Measurements from ENCODE around the gene CLEC1B. TPM values are rescaled to one million over a fixed set of nuclear protein-coding genes. Genes with fewer than 3 reads are reported as not detected.
"Not testable (repeated sequence)": the region's sequence is repeated elsewhere in the genome, so short reads cannot be mapped to it uniquely, and the experiment has no call there.

Gene CLEC1B
- total RNA-seq, 6 experiments from 2014 or later, result not detected

- no peaks in the 10 kb centered on the region for H3K9me3 Mint-ChIP-seq
- peak; percentile 61 for DNase-seq
- peak overlapping the region; percentile 99 for H3K27ac Mint-ChIP-seq
- peaks cover 4% of the 10 kb centered on the region for H3K36me3 Mint-ChIP-seq (ENCODE audit: low read depth)
- TF ChIP-seq CTCF (IDR thresholded peaks at IDR 0.05), result no peak
- H3K27me3 Mint-ChIP-seq (ENCODE audit: insufficient read depth), result no peaks in the 10 kb centered on the region
- H3K4me1 Mint-ChIP-seq (ENCODE audit: low read depth), result peaks cover 79% of the 10 kb centered on the region
- peak overlapping the region; percentile 75 for H3K4me3 Mint-ChIP-seq
Measured at GRCh38 chr12:10031321-10031720, 32.4 kb upstream of the CLEC1B start.

- peak within 1 kb of the TSS; percentile 75 for H3K4me3 Mint-ChIP-seq
- no peaks in the 10 kb centered on the region for H3K9me3 Mint-ChIP-seq
- H3K4me1 Mint-ChIP-seq (ENCODE audit: low read depth), result peaks cover 74% of the 10 kb centered on the region
- H3K36me3 Mint-ChIP-seq (ENCODE audit: low read depth), result peaks cover 4% of the 10 kb centered on the region
- H3K27ac Mint-ChIP-seq, result peak within 1 kb of the TSS; percentile 99
- no peak for TF ChIP-seq CTCF (IDR thresholded peaks at IDR 0.05)
- no peak for DNase-seq
- H3K27me3 Mint-ChIP-seq (ENCODE audit: insufficient read depth), result no peaks in the 10 kb centered on the region
Measured at GRCh38 chr12:10030446-10030845, 31.5 kb upstream of the CLEC1B start, which contains the start of gene CLEC9A. Gene CLEC9A (plus strand): TSS chr12:10030682. CDS start chr12:10052688, 22,006 bp downstream.

GRCh38 chr12:10027721-10028120 is 28.8 kb upstream of the CLEC1B start:
- no peaks in the 10 kb centered on the region for H3K27me3 Mint-ChIP-seq (ENCODE audit: insufficient read depth)
- peak overlapping the region; percentile 94 for H3K27ac Mint-ChIP-seq
- peak; percentile 54 for DNase-seq
- peak overlapping the region; percentile 64 for H3K4me3 Mint-ChIP-seq
- H3K9me3 Mint-ChIP-seq, result no peaks in the 10 kb centered on the region
- TF ChIP-seq CTCF (IDR thresholded peaks at IDR 0.05), result peak; percentile 22; the same call in 1 of the 2 replicates
- peaks cover 4% of the 10 kb centered on the region for H3K36me3 Mint-ChIP-seq (ENCODE audit: low read depth)
- H3K4me1 Mint-ChIP-seq (ENCODE audit: low read depth), result peaks cover 54% of the 10 kb centered on the region

GRCh38 chr12:10027311-10027710 is 28.4 kb upstream of the CLEC1B start:
- no peak for TF ChIP-seq CTCF (IDR thresholded peaks at IDR 0.05)
- Mint-ChIP-seq H3K27me3 (ENCODE audit: insufficient read depth) (no peaks in the 10 kb centered on the region), H3K4me3 (peak overlapping the region; percentile 64), H3K4me1 (ENCODE audit: low read depth) (peaks cover 50% of the 10 kb centered on the region), H3K36me3 (ENCODE audit: low read depth) (peaks cover 4% of the 10 kb centered on the region), H3K27ac (peak overlapping the region; percentile 94), H3K9me3 (no peaks in the 10 kb centered on the region)
- peak; percentile 9 for DNase-seq

- Mint-ChIP-seq H3K4me1 (ENCODE audit: low read depth) (peaks cover 44% of the 10 kb centered on the region), H3K27ac (peak overlapping the region; percentile 84)
- DNase-seq; H3K36me3 Mint-ChIP-seq (ENCODE audit: low read depth); H3K27me3 Mint-ChIP-seq (ENCODE audit: insufficient read depth); H3K9me3 Mint-ChIP-seq; H3K4me3 Mint-ChIP-seq: not testable (repeated sequence)
Measured at GRCh38 chr12:10026666-10027065, 27.7 kb upstream of the CLEC1B start.

- H3K27me3 Mint-ChIP-seq (ENCODE audit: insufficient read depth), result no peaks in the 10 kb centered on the region
- no peak overlapping the region for H3K4me3 Mint-ChIP-seq
- no peaks in the 10 kb centered on the region for H3K9me3 Mint-ChIP-seq
- H3K36me3 Mint-ChIP-seq (ENCODE audit: low read depth), result no peaks in the 10 kb centered on the region
- no peak for DNase-seq
- no peak overlapping the region for H3K27ac Mint-ChIP-seq
- H3K4me1 Mint-ChIP-seq (ENCODE audit: low read depth), result peaks cover 30% of the 10 kb centered on the region
- no peak for TF ChIP-seq CTCF (IDR thresholded peaks at IDR 0.05)
Measured at GRCh38 chr12:10025236-10025635, 26.3 kb upstream of the CLEC1B start.
